ENCODE data around the gene TMCO6.
"Not testable (repeated sequence)": the region's sequence is repeated elsewhere in the genome, so short reads cannot be mapped to it uniquely, and the experiment has no call there.

TMCO6 gene

GRCh38 chr5:140639148-140639981 is at the start of gene TMCO6:
TMCO6 (plus strand) TSS chr5:140639451; CDS start chr5:140639528, 77 bp downstream.
- peak; percentile 89 for DNase-seq

DNA sequence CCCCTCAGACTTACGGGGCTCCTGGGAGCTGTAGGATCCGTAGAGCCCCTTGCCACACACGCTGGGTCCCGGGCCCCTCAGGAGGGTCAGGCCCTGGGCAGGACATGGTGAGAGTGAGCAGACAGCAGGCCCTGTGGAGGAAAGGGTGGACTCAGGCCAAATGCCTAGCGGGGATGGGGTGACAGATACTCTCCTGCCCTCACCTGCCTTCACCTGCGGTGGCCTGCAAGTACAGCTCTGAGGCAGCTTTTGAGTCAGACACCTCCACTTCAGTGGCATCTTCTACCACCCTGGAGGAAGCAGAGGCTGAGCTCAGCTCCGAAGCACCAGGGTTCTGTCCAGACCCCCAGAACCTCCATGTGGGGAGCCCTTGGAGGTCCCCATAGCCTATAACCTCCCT is 48.4 kb upstream of the TMCO6 start:
- DNase-seq = no peak

- DNase-seq = no peak
Measured at GRCh38 chr5:140591747-140592372, 47.4 kb upstream of the TMCO6 start.

DNA sequence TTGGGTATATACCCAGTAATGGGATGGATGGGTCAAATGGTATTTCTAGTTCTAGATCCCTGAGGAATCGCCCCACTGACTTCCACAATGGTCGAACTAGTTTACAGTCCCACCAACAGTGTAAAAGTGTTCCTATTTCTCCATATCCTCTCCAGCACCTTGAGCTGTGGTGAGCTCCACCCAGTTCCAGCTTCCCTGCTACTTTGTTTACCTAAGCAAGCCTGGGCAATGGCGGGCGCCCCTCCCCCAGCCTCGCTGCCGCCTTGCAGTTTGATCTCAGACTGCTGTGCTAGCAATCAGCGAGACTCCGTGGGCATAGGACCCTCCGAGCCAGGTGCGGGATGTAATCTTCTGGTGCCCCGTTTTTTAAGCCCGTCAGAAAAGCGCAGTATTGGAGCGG is 46.2 kb upstream of the TMCO6 start:
- DNase-seq = not testable (repeated sequence)

GRCh38 chr5:140594169-140594568 is 45.1 kb upstream of the TMCO6 start:
- no peak for DNase-seq

GRCh38 chr5:140595538-140596300 is 43.5 kb upstream of the TMCO6 start:
- no peak for DNase-seq

DNA sequence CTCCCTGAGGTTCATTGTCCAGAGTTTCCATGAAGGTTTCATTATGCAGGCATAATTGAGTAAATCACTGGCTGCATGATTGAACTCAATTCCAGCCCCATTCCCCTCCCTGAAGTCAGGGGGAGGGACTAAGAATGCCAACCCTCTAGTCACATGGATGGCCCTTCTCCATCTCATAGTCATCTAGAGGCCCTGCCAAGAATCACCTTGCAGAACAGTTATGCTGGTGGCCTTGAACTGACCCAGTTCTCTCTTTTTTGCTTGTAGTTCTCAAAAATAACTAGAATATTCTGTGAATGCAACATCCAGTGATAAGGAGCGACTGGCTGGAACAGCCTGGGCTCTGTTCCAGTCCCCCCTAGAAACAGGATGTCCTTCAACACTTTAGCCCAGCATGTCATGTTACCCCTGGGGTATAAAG is 42.9 kb upstream of the TMCO6 start:
- no peak for DNase-seq

DNA sequence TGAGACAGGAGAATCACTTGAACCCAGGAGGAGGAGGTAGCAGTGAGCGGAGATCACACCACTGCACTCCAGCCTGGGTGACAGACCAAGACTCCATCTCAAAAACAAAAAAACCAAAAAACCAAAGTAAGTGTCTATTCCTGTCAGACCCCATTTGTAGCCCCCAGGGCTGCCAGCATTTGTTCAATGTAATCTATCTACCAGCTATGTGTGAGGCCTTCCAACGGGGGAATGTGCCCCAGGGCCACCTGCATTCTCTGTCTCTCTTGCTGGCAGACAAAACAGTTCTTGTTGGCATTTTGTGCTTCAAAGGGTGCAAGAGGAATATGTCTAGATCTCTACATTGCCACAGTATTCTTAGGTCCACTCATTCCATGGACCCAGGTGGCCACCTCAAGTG is 40.4 kb upstream of the TMCO6 start:
- DNase-seq = no peak

- DNase-seq = no peak
Measured at GRCh38 chr5:140600096-140600495, 39.2 kb upstream of the TMCO6 start.

GRCh38 chr5:140602147-140602546 is 37.1 kb upstream of the TMCO6 start:
- no peak for DNase-seq

DNA sequence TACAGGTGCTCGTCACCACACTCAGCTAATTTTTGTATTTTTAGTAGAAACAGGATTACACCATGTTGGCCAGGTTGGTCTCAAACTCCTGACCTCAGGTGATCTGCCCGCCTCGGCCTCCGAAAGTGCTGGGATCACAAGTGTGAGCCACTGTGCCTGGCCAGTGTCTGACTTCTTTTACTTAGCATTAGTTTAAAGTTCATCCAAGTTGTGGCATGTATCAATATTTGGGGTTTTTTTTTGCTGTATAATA is 35.9 kb upstream of the TMCO6 start:
- DNase-seq = not testable (repeated sequence)

- DNase-seq = no peak
Measured at GRCh38 chr5:140603734-140604133, 35.5 kb upstream of the TMCO6 start.

GRCh38 chr5:140605879-140606278 is 33.4 kb upstream of the TMCO6 start:
- no peak for DNase-seq

- DNase-seq = no peak
Measured at GRCh38 chr5:140607031-140607430, 32.2 kb upstream of the TMCO6 start.

- no peak for DNase-seq
Measured at GRCh38 chr5:140608722-140609121, 30.5 kb upstream of the TMCO6 start.

- no peak for DNase-seq
Measured at GRCh38 chr5:140609126-140609525, 30.1 kb upstream of the TMCO6 start.

DNA sequence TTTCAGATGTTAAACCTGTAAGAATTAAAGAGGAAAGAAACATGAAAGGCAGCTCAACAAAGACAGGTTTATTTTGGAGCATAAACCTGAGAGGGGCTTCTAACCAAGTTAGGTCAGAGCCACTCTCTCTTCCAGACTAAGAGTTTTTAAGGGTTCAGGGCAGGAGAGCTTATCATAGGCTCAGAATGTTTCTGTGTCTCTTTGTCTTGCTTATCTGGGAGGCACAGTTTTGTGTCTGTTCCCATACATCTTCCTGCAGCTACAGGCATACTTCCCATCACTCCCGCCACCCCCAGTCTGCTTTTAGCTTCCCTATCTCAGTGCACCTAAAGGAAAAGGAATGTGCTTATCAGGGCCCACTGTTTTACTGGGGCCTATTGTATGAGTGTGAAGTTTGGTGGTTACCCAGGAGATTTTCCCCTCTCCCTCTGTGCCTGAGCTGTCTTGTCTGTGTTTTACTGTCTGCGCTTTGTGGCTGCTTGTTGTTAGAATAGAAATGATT is 28.2 kb upstream of the TMCO6 start:
- no peak for DNase-seq

DNA sequence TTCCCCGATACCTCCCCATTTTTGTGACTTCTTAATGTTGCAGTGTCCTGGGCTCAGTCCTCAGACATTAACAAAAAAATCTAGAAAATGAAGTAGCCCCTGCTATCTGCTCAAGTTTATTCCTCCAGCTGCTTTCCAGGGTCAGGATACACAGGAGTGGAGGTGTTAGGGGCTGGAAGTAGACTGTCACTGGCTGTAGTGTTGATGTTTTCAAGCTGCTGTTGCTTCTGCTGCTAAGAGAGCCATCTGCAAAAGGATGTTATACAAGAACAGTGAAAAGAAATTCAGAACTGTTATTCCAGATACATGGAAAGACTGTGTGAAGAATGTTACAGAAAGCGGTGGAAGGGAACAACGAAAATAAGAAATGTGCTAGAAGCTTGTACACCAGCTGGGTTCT is 16.9 kb upstream of the TMCO6 start:
- DNase-seq = no peak

GRCh38 chr5:140623061-140623460 is 16.2 kb upstream of the TMCO6 start:
- DNase-seq = not testable (repeated sequence)

DNA sequence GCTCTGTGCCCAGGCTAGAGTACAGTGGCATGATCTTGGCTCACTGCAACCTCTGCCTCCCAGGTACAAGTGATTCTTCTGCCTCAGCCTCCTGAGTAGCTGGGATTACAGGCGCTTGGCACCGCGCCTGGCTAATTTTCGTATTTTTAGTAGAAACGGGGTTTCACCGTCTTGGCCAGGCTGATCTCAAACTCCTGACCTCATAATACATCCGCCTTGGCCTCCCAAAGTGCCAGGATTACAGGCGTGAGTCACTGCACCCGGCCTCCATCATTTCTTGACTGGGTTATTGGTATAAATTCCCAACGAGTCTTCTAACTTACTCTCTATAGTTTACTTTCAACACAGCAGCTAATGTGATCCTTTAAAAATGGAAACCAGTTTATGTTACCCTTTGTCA is 14.4 kb upstream of the TMCO6 start:
- not testable (repeated sequence) for DNase-seq

DNA sequence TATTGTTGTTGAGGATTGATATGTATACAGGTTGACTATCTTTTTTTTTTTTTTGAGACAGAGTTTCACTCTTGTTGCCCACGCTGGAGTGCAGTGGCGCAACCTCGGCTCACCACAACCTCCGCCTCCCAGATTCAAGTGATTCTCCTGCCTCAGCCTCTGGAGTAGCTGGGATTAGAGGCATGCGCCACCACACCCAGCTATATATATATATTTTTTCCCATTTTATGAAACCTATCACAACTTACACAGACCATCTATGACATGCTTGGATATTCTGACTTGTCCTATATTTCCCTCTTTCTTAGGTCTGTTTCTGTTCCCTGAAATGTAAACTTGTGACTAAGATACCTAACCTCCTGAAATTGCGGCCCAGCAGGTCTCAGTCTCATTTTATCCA is 11.3 kb upstream of the TMCO6 start:
- DNase-seq = no peak

DNA sequence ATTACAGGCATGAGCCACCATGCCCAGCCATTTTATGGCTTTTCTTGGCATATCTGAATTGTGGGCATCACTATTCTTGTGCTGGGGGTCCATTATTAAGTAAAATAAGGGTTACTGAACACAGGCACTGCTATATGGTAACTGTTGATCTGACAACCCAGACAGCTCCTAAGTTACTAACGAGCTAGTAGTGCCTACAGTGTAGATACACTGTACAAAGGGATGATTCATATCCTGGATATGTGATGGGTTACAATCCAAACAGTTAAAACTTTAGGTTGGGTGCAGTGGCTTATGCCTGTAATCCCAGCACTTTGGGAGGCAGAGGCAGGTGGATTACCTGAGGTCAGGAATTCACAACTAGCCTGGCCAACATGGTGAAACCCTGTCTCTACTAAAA is 10.5 kb upstream of the TMCO6 start:
- no peak for DNase-seq

- no peak for DNase-seq
Measured at GRCh38 chr5:140630292-140631035, 8.8 kb upstream of the TMCO6 start.
